ENCODE measurements around the gene DMRTC2.

GRCh38 chr19:41811981-41812380 is 32.9 kb upstream of the DMRTC2 start:
- TF ChIP-seq CTCF (tag by site-specific recombination; IDR thresholded peaks at IDR 0.05) (no peak), ZNF19 (tag by site-specific recombination; IDR thresholded peaks at IDR 0.05; ENCODE audit: low read depth) (no peak)
